ENCODE results near the gene UMODL1.

The UMODL1 gene

DNA sequence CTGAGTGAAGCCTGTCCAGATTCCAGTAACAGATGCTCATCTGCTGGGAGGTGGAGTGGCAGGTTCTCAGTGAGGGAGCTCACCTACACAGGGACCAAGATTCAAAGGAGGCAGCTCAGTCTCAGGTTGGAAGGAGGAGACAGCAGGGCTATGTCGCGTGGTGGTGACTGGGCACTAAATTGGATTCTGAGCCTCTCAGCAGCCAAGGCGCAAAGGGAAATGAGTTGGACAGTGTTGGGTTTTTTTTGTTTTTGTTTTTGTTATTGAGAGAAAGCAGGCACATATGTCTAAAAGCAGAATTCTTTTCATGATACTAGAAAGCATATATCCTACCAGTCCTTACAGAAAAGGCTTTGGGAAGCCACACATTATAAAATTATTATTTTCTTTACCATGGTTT is 26.2 kb downstream of the UMODL1 start:
- TF ChIP-seq, protein P1, sequence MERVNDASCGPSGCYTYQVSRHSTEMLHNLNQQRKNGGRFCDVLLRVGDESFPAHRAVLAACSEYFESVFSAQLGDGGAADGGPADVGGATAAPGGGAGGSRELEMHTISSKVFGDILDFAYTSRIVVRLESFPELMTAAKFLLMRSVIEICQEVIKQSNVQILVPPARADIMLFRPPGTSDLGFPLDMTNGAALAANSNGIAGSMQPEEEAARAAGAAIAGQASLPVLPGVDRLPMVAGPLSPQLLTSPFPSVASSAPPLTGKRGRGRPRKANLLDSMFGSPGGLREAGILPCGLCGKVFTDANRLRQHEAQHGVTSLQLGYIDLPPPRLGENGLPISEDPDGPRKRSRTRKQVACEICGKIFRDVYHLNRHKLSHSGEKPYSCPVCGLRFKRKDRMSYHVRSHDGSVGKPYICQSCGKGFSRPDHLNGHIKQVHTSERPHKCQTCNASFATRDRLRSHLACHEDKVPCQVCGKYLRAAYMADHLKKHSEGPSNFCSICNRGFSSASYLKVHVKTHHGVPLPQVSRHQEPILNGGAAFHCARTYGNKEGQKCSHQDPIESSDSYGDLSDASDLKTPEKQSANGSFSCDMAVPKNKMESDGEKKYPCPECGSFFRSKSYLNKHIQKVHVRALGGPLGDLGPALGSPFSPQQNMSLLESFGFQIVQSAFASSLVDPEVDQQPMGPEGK (tag by site-specific recombination; IDR thresholded peaks at IDR 0.05): 0 out of 2 replicates have a peak, but pooled peaks have one; percentile 1
- TF ChIP-seq SETDB1 (IDR thresholded peaks at IDR 0.05; ENCODE audit: insufficient read length, low read length): no peak
- POLR2A ChIA-PET: no interaction called here
- CTCF ChIA-PET: interaction anchor here (0.7 to 3.0 kb wide), 9 partner anchors 9 to 487 kb away, joined by 3 to 14 read pairs (median 4); no protein-coding TSS in a partner anchor
- Histone ChIP-seq H3K9me3 (ENCODE audit: control insufficient read depth, insufficient read depth, low read depth, low read length) (no peaks in the 10 kb centered on the region), H3K27ac (ENCODE audit: extremely low read depth, low read depth, low read length) (no peak overlapping the region), H3K4me1 (ENCODE audit: control insufficient read depth, insufficient read depth, low read length) (peaks cover 11% of the 10 kb centered on the region), H3K4me3 (ENCODE audit: low read depth, low read length) (no peak overlapping the region), H3K36me3 (ENCODE audit: control insufficient read depth in 2 of 2, insufficient read depth in 1 of 2, low read length in 2 of 2) (no peaks in the 10 kb centered on the region)

DNA sequence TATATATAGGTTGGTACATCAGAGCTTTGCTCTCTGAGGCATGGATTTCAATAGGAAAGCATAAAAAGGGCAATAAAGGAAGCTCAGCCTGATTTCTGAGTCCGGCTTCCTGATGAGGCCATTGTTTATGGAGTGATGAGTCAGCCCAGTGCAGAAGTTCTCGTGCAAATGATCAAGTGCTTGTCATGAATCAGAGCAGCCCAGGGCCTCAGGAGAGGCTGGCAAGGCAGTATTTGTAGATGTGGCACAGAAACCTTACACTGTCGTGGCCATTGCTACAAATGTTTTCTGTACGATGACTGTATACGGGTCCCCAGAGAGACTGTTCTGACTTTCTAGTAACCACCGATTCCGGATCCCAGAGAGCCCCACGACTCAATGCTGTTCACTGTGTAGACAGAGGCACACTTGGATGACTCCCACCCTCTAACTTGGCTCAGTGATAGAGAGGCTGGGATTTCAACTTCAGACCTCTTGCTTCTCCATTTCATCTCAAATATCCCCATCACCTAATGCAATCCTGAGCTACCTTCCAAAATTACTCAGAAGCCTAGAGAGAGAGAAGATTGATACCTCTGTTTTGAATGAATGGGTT is 26.8 kb downstream of the UMODL1 start:
- POLR2A ChIA-PET: no interaction called here
- H3K36me3 ChIP-seq (ENCODE audit: control insufficient read depth in 2 of 2, insufficient read depth in 1 of 2, low read length in 2 of 2): no peaks in the 10 kb centered on the region
- H3K4me3 ChIP-seq (ENCODE audit: low read depth, low read length): no peak overlapping the region
- peak overlapping the region; percentile 1; the same call in 1 of the 2 replicates for H3K27ac ChIP-seq (ENCODE audit: extremely low read depth, low read depth, low read length)
- H3K4me1 ChIP-seq (ENCODE audit: control insufficient read depth, insufficient read depth, low read length): peaks cover 11% of the 10 kb centered on the region
- H3K9me3 ChIP-seq (ENCODE audit: control insufficient read depth, insufficient read depth, low read depth, low read length): no peaks in the 10 kb centered on the region
- CTCF ChIA-PET: interaction anchor here (0.6 to 3.0 kb wide), 7 partner anchors 8 to 488 kb away, joined by 3 to 14 read pairs (median 7); no protein-coding TSS in a partner anchor
- TF ChIP-seq ZNF660 (tag by site-specific recombination; IDR thresholded peaks at IDR 0.05): peak; percentile 92; the same call in 1 of the 2 replicates
- TF ChIP-seq KLF8 (tag by site-specific recombination; IDR thresholded peaks at IDR 0.05): peak; percentile 23; the same call in 1 of the 2 replicates
- TF ChIP-seq ZBTB21 (tag by site-specific recombination; IDR thresholded peaks at IDR 0.05): peak; percentile 38; the same call in 1 of the 2 replicates
- no peak for TF ChIP-seq KLF7 (tag by site-specific recombination; IDR thresholded peaks at IDR 0.05; ENCODE audit: borderline replicate concordance)
- peak; percentile 84 for TF ChIP-seq OSR2 (tag by site-specific recombination; IDR thresholded peaks at IDR 0.05)
- TF ChIP-seq ZNF10 (tag by site-specific recombination; IDR thresholded peaks at IDR 0.05): peak; percentile 59; the same call in 1 of the 2 replicates
- peak; percentile 98 for TF ChIP-seq ZNF394 (tag by site-specific recombination; IDR thresholded peaks at IDR 0.05; ENCODE audit: borderline replicate concordance)
- TF ChIP-seq ZBTB8A (tag by site-specific recombination; IDR thresholded peaks at IDR 0.05): peak; percentile 40; the same call in 1 of the 2 replicates
- TF ChIP-seq IKZF3 (tag by site-specific recombination; IDR thresholded peaks at IDR 0.05): peak; percentile 70
- TF ChIP-seq, protein P1 (tag by site-specific recombination; IDR thresholded peaks at IDR 0.05): 0 out of 2 replicates have a peak, but pooled peaks have one; percentile 4
- TF ChIP-seq, protein P2, sequence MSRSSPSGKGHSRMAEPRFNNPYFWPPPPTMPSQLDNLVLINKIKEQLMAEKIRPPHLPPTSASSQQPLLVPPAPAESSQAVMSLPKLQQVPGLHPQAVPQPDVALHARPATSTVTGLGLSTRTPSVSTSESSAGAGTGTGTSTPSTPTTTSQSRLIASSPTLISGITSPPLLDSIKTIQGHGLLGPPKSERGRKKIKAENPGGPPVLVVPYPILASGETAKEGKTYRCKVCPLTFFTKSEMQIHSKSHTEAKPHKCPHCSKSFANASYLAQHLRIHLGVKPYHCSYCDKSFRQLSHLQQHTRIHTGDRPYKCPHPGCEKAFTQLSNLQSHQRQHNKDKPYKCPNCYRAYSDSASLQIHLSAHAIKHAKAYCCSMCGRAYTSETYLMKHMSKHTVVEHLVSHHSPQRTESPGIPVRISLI (tag by site-specific recombination; IDR thresholded peaks at IDR 0.05): no peak
- TF ChIP-seq ZNF155 (tag by site-specific recombination; IDR thresholded peaks at IDR 0.05): no peak
- peak; percentile 82 for TF ChIP-seq SP7 (tag by site-specific recombination; IDR thresholded peaks at IDR 0.05)
- TF ChIP-seq, protein P3, sequence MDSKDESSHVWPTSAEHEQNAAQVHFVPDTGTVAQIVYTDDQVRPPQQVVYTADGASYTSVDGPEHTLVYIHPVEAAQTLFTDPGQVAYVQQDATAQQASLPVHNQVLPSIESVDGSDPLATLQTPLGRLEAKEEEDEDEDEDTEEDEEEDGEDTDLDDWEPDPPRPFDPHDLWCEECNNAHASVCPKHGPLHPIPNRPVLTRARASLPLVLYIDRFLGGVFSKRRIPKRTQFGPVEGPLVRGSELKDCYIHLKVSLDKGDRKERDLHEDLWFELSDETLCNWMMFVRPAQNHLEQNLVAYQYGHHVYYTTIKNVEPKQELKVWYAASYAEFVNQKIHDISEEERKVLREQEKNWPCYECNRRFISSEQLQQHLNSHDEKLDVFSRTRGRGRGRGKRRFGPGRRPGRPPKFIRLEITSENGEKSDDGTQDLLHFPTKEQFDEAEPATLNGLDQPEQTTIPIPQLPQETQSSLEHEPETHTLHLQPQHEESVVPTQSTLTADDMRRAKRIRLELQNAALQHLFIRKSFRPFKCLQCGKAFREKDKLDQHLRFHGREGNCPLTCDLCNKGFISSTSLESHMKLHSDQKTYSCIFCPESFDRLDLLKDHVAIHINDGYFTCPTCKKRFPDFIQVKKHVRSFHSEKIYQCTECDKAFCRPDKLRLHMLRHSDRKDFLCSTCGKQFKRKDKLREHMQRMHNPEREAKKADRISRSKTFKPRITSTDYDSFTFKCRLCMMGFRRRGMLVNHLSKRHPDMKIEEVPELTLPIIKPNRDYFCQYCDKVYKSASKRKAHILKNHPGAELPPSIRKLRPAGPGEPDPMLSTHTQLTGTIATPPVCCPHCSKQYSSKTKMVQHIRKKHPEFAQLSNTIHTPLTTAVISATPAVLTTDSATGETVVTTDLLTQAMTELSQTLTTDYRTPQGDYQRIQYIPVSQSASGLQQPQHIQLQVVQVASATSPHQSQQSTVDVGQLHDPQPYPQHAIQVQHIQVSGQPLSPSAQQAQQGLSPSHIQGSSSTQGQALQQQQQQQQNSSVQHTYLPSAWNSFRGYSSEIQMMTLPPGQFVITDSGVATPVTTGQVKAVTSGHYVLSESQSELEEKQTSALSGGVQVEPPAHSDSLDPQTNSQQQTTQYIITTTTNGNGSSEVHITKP (tag by site-specific recombination; IDR thresholded peaks at IDR 0.05): 0 out of 2 replicates have a peak, but pooled peaks have one; percentile 41
- TF ChIP-seq ZNF558 (tag by site-specific recombination; IDR thresholded peaks at IDR 0.05): peak; percentile 72; the same call in 1 of the 2 replicates
- TF ChIP-seq, protein P4, sequence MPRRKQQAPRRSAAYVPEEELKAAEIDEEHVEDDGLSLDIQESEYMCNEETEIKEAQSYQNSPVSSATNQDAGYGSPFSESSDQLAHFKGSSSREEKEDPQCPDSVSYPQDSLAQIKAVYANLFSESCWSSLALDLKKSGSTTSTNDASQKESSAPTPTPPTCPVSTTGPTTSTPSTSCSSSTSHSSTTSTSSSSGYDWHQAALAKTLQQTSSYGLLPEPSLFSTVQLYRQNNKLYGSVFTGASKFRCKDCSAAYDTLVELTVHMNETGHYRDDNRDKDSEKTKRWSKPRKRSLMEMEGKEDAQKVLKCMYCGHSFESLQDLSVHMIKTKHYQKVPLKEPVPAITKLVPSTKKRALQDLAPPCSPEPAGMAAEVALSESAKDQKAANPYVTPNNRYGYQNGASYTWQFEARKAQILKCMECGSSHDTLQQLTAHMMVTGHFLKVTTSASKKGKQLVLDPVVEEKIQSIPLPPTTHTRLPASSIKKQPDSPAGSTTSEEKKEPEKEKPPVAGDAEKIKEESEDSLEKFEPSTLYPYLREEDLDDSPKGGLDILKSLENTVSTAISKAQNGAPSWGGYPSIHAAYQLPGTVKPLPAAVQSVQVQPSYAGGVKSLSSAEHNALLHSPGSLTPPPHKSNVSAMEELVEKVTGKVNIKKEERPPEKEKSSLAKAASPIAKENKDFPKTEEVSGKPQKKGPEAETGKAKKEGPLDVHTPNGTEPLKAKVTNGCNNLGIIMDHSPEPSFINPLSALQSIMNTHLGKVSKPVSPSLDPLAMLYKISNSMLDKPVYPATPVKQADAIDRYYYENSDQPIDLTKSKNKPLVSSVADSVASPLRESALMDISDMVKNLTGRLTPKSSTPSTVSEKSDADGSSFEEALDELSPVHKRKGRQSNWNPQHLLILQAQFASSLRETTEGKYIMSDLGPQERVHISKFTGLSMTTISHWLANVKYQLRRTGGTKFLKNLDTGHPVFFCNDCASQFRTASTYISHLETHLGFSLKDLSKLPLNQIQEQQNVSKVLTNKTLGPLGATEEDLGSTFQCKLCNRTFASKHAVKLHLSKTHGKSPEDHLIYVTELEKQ (tag by site-specific recombination; IDR thresholded peaks at IDR 0.05; ENCODE audit: borderline replicate concordance): peak; percentile 78; the same call in 1 of the 2 replicates
- TF ChIP-seq, protein P5, sequence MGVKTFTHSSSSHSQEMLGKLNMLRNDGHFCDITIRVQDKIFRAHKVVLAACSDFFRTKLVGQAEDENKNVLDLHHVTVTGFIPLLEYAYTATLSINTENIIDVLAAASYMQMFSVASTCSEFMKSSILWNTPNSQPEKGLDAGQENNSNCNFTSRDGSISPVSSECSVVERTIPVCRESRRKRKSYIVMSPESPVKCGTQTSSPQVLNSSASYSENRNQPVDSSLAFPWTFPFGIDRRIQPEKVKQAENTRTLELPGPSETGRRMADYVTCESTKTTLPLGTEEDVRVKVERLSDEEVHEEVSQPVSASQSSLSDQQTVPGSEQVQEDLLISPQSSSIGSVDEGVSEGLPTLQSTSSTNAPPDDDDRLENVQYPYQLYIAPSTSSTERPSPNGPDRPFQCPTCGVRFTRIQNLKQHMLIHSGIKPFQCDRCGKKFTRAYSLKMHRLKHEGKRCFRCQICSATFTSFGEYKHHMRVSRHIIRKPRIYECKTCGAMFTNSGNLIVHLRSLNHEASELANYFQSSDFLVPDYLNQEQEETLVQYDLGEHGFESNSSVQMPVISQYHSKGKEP (tag by site-specific recombination; IDR thresholded peaks at IDR 0.05): peak; percentile 63; the same call in 1 of the 2 replicates

Data from HEK293 (cell line).